ENCODE results near the gene AATK.

DNA sequence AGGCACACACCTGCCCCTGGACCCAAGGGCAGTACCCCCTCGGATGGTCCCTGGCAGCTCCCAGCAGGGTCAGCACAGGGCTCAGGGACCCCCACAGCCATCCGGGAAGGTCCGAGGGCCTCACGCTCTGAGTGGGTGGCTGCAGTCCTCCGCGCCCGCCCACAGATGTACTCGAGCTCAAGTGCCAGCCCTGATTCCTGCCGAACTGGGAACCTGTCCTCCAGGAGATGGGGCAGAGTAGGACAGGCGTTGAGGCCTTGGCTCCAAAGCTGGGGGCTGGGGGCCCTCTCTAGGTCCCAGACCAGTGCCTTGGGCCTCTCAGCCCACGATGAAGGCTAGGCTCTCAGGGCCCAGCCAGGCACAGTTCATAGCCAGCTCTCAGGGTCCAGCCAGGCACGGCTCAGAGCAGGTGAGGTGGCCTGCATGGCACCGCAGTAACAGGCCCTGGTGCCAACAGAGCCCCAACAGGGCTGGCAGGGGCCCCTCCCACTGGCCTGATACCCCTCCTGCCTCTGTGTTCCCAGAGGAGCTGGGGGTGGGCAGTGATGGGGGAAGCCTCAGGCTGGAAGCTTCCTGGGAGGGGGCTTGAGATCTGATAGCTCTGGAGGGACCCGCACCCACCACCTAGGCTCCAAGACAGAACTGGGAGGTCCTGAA, 36.2 kb downstream of the AATK start:
- TF ChIP-seq, protein P1, sequence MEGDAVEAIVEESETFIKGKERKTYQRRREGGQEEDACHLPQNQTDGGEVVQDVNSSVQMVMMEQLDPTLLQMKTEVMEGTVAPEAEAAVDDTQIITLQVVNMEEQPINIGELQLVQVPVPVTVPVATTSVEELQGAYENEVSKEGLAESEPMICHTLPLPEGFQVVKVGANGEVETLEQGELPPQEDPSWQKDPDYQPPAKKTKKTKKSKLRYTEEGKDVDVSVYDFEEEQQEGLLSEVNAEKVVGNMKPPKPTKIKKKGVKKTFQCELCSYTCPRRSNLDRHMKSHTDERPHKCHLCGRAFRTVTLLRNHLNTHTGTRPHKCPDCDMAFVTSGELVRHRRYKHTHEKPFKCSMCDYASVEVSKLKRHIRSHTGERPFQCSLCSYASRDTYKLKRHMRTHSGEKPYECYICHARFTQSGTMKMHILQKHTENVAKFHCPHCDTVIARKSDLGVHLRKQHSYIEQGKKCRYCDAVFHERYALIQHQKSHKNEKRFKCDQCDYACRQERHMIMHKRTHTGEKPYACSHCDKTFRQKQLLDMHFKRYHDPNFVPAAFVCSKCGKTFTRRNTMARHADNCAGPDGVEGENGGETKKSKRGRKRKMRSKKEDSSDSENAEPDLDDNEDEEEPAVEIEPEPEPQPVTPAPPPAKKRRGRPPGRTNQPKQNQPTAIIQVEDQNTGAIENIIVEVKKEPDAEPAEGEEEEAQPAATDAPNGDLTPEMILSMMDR (IDR thresholded peaks at IDR 0.05), result no peak
- TF ChIP-seq POLR2A (IDR thresholded peaks at IDR 0.05), result no peak
